Pancreas (tissue), 10 donors: Measurements from ENCODE around the gene ACTN4. TPM values are rescaled to one million over a fixed set of nuclear protein-coding genes. Genes with fewer than 3 reads are reported as not detected.

Experiments
- ATAC-seq, 4 donors: fragments of 200-7000 bp; cut with Tn5 transposase; one replicate each; pipeline versions ENCODE4 v1.8.0 to v1.9.1; 2020; ENCODE audit warnings: mild to moderate bottlenecking in 4 of 4, moderate library complexity in 4 of 4
- DNase-seq, 6 donors: peaks; one replicate each; pipeline ENCODE4 v3.0.0-alpha.2; 2020
- FAIRE-seq: peaks from 2 replicates; lab custom pipeline; 2012; peaks lifted over from hg19 to GRCh38; lab: Jason Lieb, UNC
- H3K27ac ChIP-seq, 4 donors: fragments of 200-600 bp; sonication (generic); 1 replicate in 3 of 4; 2 replicates in 1 of 4; pipeline versions ENCODE4 v1.5.0 to v1.8.0; 2020
- H3K27me3 ChIP-seq, 4 donors: fragments of 200-600 bp; one replicate each; pipeline ENCODE4 v1.8.0; 2021
- H3K36me3 ChIP-seq, 3 donors: fragments of 200-600 bp; sonication (generic) in 1 of 3; one replicate each; pipeline versions ENCODE4 v1.5.0 to v1.8.0; 2020 to 2021
- H3K4me1 ChIP-seq, 3 donors: fragments of 200-600 bp; one replicate each; pipeline ENCODE4 v1.8.0; 2021
- H3K4me3 ChIP-seq, 4 donors: fragments of 200-600 bp; sonication (generic) in 2 of 4; one replicate each; pipeline versions ENCODE4 v1.5.0 to v1.8.0; 2020 to 2021
- H3K9me3 ChIP-seq, 4 donors: fragments of 200-600 bp; one replicate each; pipeline ENCODE4 v1.8.0; 2021
- CTCF ChIP-seq, 4 donors: fragments of 200-600 bp; sonication (generic) in 3 of 4; IDR thresholded peaks; one replicate each; pipeline versions ENCODE4 v1.5.0 to v1.8.0; 2021; ENCODE audit warnings: antibody characterized with exemption in 4 of 4
- WGBS, 2 donors: extraction: QIAGEN DNeasy Blood & Tissue Kit; methylation state at CpG; one replicate each; pipeline ENCODE4 v1.1.7; 2013; 5-methylcytosine and 5-hydroxymethylcytosine counted together
- intact Hi-C, 3 donors: fragments of 100-400 bp; cut with DNase I; formaldehyde crosslinking; loops; one replicate each; pipeline versions ENCODE4 v1.11.1 to v1.14.2; 2022
- polyA plus RNA-seq, 2 donors: library from polyadenylated mRNA; stranded (reverse); fragments of 200-250 nt; gene quantifications; one replicate each; pipeline ENCODE4 v1.2.3, GENCODE V29; 2013
- total RNA-seq, 6 donors: library from RNA; stranded (reverse); fragmentation: NEBNext Ultra II Directional in 4 of 6; extraction: Animal tissue kit (Norgen Biotek cat#: 25700) in 4 of 6; gene quantifications; one replicate each; pipeline versions ENCODE4 v1.2.1 to v1.2.4, GENCODE V29; 2021 to 2023
- donor health status: healthy with polysubstance abuse.
- donor health status: DM: no; HTN: no; CAD: no; lungs with moderate emphysema.
- donor health status: DM: no; HTN: no; CAD: no.
- donor health status: control.
- donor health status: control.
- donor health status: Bipolar disorder and iron deficiency.
- donor health status: DM: yes; HTN: yes; CAD: no.
- donor health status: DM: no; HTN: no; CAD: no.
- donor health status: DM: no; HTN: no; CAD: no.
- donor health status: DM: yes; HTN: yes; CAD: no.

The ACTN4 gene
- total and polyA plus RNA-seq, 8 donors: 98.2 to 284 (median 187) TPM

- Histone ChIP-seq H3K9me3 (no peaks in the 10 kb centered on the region), H3K27ac (peak overlapping the region in 3 of 4 donors; percentile 13 to 55 (median 28)), H3K4me3 (no peak overlapping the region), H3K4me1 (peaks cover 11 to 23% (median 13%) of the 10 kb centered on the region in 3 donors), H3K27me3 (no peaks in the 10 kb centered on the region), H3K36me3 (peaks cover 14 to 72% (median 51%) of the 10 kb centered on the region in 3 donors)
- no peak for TF ChIP-seq CTCF (IDR thresholded peaks at IDR 0.05)
- ATAC-seq (no peak), FAIRE-seq (no peak), DNase-seq (no peak)
- intact Hi-C loops: no loop called here
- 89 to 96% methylated on average over 10 of the region's 10 CpGs for WGBS, 2 donors
Measured at GRCh38 chr19:38708413-38709024, 61.1 kb downstream of the ACTN4 start.

GRCh38 chr19:38709119-38709518 lies 61.7 kb downstream of the ACTN4 start:
- ATAC-seq (no peak), DNase-seq (no peak), FAIRE-seq (no peak)
- Histone ChIP-seq H3K27me3 (no peaks in the 10 kb centered on the region), H3K9me3 (no peaks in the 10 kb centered on the region), H3K4me1 (peaks cover 13 to 29% (median 19%) of the 10 kb centered on the region in 3 donors), H3K36me3 (peaks cover 14 to 66% (median 51%) of the 10 kb centered on the region in 3 donors), H3K4me3 (no peak overlapping the region), H3K27ac (peak overlapping the region in 1 of 4 donors; percentile 28)
- TF ChIP-seq CTCF (IDR thresholded peaks at IDR 0.05): no peak
- 91 to 92% methylated on average over 10 of the region's 10 CpGs for WGBS, 2 donors
- intact Hi-C loops: no loop called here

GRCh38 chr19:38709671-38710415 lies 62.4 kb downstream of the ACTN4 start:
- intact Hi-C loops: loop anchor here in 1 of 3 donors (10.0 kb wide), 1 partner anchor 45 kb away; no protein-coding TSS in a partner anchor
- Histone ChIP-seq H3K4me1 (peaks cover 18 to 36% (median 26%) of the 10 kb centered on the region in 3 donors), H3K4me3 (no peak overlapping the region), H3K9me3 (no peaks in the 10 kb centered on the region), H3K27me3 (no peaks in the 10 kb centered on the region), H3K36me3 (peaks cover 14 to 59% (median 45%) of the 10 kb centered on the region in 3 donors), H3K27ac (peak overlapping the region in 2 of 4 donors; percentile 16 to 33)
- ATAC-seq (no peak), DNase-seq (no peak), FAIRE-seq (no peak)
- 74 to 76% methylated on average over 27 of the region's 27 CpGs for WGBS, 2 donors
- TF ChIP-seq CTCF (IDR thresholded peaks at IDR 0.05): no peak

GRCh38 chr19:38710416-38710702 lies 62.9 kb downstream of the ACTN4 start:
- ATAC-seq: no peak
- TF ChIP-seq CTCF (IDR thresholded peaks at IDR 0.05): no peak
- FAIRE-seq: no peak
- Histone ChIP-seq H3K36me3 (peaks cover 14 to 54% (median 40%) of the 10 kb centered on the region in 3 donors), H3K4me1 (peaks cover 23 to 42% (median 31%) of the 10 kb centered on the region in 3 donors), H3K27me3 (no peaks in the 10 kb centered on the region), H3K9me3 (no peaks in the 10 kb centered on the region), H3K4me3 (no peak overlapping the region), H3K27ac (peak overlapping the region in 2 of 4 donors; percentile 16 to 33)
- DNase-seq: no peak
- 81 to 83% methylated on average over 2 of the region's 2 CpGs for WGBS, 2 donors
- intact Hi-C loops: loop anchor here in 1 of 3 donors (10.0 kb wide), 1 partner anchor 46 kb away; no protein-coding TSS in a partner anchor
